ENCODE results near the gene ZNF239. TPM values are rescaled to one million over a fixed set of nuclear protein-coding genes. Genes with fewer than 3 reads are reported as not detected.

ZNF239 gene
- total RNA-seq, 2 donors from 2014 or later = 4.3 to 6.8 TPM

- no peak overlapping the region for H3K27ac ChIP-seq
- no peaks in the 10 kb centered on the region for H3K4me1 ChIP-seq (replicated peaks)
- no peaks in the 10 kb centered on the region for H3K36me3 ChIP-seq
- DNase-seq (ENCODE audit: low spot score) = no peak
- 90% methylated on average over 1 of the region's 1 CpG for WGBS
- peaks cover 5% of the 10 kb centered on the region for H3K9me3 ChIP-seq
- TF ChIP-seq POLR2A (IDR thresholded peaks at IDR 0.05) (no peak), CTCF (IDR thresholded peaks at IDR 0.05) (no peak), POLR2AphosphoS5 (IDR thresholded peaks at IDR 0.05) (no peak)
- intact Hi-C loops (cut with DNase I) = no loop called here
- H3K4me3 ChIP-seq = no peak overlapping the region
- no peaks in the 10 kb centered on the region for H3K27me3 ChIP-seq (replicated peaks; ENCODE audit: insufficient read depth)
Observed at GRCh38 chr10:43524434-43525247, 49.8 kb downstream of the ZNF239 start.

Other genes with a start within 250 kb of the ZNF239 start
- gene FXYD4, start 203.0 kb downstream of the ZNF239 start, total RNA-seq = not detected
- gene HNRNPF, start 165.4 kb downstream of the ZNF239 start, total RNA-seq = 100 to 1,000 TPM; 175 to 199 TPM
- gene ZNF487, start 137.5 kb downstream of the ZNF239 start, total RNA-seq = 10 to 100 TPM in 1 of 2 donors, 1 to 10 TPM in 1; 6.6 to 12.5 TPM
- 10 to 100 TPM in 1 of 2 donors, 1 to 10 TPM in 1; 6.9 to 16.1 TPM for gene ZNF485, start 31.8 kb upstream of the ZNF239 start, total RNA-seq
- 10 to 100 TPM; 31.6 to 52.8 TPM for gene ZNF32, start 74.3 kb upstream of the ZNF239 start, total RNA-seq